Forelimb muscle (tissue), 1 donor: ENCODE data around the gene CAPN5. TPM values are rescaled to one million over a fixed set of nuclear protein-coding genes. Genes with fewer than 3 reads are reported as not detected.

Experiments used
- DNase-seq: peaks from one replicate; pipeline ENCODE4 v3.0.0-alpha.2; 2013; ENCODE audit warnings: low read depth
- polyA plus RNA-seq: library from polyadenylated mRNA; unstranded; fragments of 120-200 nt; gene quantifications from one replicate; pipeline ENCODE4 v1.2.1, GENCODE V29; 2013; ENCODE audit not compliant: insufficient read length

The CAPN5 gene
- polyA plus RNA-seq, 1 donor = 10.5 TPM

DNA sequence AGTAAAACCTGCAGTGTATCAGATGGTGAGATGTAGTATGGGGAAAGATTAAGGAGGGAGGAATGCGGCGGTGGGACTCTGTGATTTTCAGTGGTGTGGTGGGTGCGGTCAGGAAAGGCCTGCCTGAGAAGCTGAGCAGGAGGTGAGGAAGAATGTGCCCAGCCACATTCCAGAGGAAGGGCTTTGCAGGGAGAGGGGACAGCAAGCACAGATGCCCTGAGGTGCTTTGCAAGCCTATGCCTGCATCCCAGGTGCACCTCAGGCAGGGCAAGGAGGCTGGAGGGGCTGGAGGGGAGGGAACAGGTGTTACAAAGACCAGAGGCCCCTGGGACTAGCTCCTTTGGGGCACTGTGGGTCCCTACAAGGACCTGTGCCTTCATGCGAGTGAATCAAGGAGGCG lies 103.3 kb downstream of the CAPN5 start:
- no peak for DNase-seq

DNA sequence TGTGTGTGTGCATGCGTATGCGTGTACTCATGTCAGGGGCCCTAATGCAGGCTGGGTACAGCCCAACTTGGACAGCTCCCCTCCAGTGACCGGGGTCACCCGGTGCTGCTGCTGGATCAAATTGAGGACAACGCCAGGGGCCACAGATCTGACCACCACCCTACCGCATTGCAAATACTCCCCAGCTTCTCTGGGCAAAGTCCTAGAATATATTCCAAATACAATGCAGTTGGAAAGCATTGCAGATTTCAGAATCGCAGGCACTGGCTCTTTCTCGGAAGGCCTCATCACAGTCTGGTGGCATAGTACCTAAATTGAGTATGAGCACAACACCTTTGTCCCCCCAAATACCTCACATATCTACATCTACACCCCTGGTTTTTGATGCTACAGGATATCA lies 104.5 kb downstream of the CAPN5 start:
- no peak for DNase-seq

DNA sequence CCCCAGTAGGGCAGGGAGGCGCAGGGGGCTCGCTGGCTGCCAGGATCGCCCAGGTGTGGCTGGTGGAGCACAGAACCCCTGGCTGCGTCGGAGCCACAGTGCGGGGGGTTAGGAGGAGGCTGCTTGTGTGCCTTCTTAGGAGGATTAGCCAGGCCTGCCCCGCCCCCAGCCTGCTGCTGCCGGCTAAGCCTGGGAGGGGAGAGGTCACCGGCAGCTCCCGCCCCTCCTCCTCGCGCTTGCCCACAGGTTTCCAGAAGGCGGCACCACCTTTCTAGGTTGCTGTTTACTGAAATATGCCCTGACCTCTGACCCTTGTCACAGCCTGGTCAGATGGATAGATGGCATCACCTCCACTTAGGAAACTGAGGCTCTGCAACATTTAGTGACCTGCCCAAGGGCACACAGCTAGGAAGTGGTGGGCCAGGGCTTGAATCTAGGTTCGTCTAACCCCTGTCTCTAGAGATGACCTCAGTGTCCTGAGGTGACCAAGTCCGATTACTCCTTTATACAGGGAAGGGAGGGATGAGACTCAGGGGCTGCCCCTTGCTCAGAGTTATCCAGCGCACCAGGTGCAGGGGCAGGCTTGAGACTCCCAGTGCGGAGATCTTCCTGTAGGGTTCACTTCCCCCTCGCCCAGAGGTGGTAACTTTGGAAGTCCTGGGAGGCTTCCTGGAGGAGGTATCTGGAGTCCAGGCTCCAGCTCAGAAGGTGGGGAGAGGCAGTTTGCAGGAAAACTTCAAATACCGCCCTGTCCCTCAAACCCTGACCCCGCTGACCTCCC lies 105.3 kb downstream of the CAPN5 start:
- DNase-seq = no peak

DNA sequence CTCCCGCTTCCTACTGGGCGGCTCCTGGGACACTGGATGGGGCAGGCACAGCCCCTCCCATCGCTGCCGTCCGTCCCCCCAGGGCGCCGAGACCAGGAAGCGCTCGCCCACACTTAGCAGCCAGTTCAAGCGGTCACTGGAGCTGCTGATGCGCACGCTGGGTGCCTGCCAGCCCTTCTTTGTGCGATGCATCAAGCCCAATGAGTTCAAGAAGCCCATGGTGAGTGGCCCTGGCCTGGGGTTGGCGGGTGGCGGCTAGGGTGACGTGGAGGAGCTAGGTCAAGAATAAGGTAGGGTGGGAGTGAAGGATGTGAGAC lies 105.9 kb downstream of the CAPN5 start:
- no peak for DNase-seq

DNA sequence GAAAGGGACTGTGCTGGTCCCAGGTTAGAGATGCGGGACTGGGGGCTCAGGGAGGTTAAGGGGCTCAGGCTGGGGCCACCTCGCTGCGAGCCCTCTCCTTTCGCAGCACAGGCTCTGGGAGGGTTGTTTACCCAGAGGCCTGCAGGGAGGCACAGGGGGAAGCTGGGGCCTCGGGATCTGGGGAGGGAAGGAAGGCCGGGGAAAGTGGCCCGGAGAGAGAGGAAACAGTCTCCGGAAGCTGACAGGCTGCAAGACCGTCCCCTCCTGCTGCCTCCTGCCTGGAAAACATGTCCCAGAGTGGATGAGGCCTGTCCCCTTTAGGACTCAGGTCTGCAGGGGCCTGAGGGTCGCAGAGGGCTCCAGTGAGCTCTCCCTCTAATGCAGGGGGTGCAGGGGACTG lies 106.7 kb downstream of the CAPN5 start:
- no peak for DNase-seq

DNA sequence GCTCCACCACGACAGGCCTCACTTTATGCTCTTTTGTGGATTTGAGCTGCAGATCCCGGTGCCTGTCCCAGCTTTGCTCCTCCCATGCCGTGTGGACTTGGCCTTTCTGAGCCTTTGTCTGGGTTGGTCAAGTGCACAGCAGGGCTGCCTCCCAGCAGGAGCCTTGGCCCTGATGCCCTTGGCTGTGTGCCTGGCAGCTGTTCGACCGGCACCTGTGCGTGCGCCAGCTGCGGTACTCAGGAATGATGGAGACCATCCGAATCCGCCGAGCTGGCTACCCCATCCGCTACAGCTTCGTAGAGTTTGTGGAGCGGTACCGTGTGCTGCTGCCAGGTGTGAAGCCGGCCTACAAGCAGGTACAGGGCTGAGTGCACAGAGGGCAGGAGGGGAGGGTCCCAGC lies 107.8 kb downstream of the CAPN5 start:
- DNase-seq = no peak

DNA sequence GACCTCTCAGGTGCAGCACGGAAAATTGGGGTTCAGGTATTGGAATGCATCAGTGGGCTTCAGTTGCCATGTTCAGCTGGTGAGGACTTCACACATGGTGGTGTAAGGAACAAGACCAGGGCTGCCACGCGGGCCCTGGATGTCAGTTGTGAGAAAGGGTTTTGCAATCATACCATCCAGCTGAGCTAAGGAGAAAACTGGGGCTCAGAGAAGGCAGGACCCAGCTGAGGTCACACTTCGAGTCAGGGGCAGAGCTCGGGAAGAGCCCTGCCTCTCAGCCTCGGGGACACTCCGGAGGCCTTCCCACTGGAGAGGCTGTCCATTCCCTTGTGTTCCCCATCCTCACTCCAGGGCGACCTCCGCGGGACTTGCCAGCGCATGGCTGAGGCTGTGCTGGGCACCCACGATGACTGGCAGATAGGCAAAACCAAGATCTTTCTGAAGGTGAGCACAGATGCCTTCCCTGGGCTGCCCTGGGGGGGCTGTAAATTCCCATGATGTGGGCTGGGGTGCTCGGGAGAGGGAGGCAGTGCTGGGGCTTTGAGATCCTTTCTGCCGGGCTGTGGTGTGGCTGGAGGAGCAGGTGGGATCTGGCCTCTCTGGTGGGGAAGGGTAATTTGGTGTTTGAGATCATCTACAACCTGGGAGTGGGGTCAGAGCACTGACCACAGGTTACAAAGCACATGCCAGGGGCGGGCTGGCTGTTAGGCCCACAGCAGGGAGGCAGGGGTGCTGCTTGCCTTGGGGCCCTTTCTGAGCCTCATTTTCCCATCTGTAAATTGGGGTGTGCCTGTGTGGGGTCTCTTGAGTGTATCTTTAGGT lies 108.5 kb downstream of the CAPN5 start:
- DNase-seq = no peak

Other genes with a start within 250 kb of the CAPN5 start
- 5.5 TPM for gene ACER3, start 206.1 kb upstream of the CAPN5 start, polyA plus RNA-seq
- gene B3GNT6, start 32.6 kb upstream of the CAPN5 start, polyA plus RNA-seq = not detected
- gene OMP, start 35.9 kb downstream of the CAPN5 start, polyA plus RNA-seq = not detected
- 4.0 TPM for gene MYO7A, start 61.3 kb downstream of the CAPN5 start, polyA plus RNA-seq
- 0.09 TPM for gene GDPD4, start 234.7 kb downstream of the CAPN5 start, polyA plus RNA-seq